ENCODE results near the gene MYO7B. TPM values are rescaled to one million over a fixed set of nuclear protein-coding genes. Genes with fewer than 3 reads are reported as not detected.
A peak's percentile ranks its signal among the peaks of the same experiment; 100 is the strongest.

MYO7B gene
- total RNA-seq, 4 donors from 2014 or later: 0.30 to 0.78 TPM; not detected in 2

DNA sequence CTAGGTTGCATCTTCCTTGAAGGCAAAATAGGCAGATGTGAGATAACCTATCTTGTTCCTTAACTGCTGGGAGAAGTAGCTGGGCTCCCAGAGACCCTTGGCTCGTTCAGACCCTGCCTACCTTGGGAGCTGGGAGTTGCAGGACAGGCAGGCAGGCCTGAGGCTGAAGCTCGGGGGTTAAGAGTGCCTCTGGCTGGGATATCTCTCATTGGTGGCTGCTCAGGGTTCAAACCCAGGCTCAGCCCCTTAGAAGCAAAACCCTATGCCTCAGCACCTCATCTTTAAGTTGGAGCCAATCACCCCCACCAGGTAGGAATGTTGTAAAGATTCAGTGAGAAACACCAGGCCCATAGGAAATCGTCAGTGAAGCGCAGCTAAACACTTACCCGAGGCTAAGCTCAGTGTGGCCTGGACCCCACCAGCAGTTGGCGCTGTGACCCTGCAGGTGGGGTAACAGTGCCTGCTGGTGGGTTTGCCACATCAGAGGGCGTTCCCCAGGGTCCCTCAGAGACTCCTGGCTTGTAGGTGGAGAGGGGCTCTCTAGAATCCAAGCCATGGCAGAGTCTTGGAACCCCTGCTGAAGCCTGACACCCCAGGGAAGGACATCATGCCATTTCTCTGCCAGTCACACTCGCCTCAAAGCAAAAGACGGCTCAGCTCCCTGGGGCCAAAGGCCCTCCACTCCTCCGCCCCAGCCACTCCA is 55.9 kb downstream of the MYO7B start:
- WGBS, 2 donors: 41 to 42% methylated on average over 10 of the region's 10 CpGs
- Histone ChIP-seq H3K27me3 (no peaks in the 10 kb centered on the region), H3K36me3 (no peaks in the 10 kb centered on the region), H3K4me3 (no peak overlapping the region), H3K27ac (no peak overlapping the region), H3K9me3 (no peaks in the 10 kb centered on the region), H3K4me1 (peaks cover 0 to 6% (median 0%) of the 10 kb centered on the region in 4 donors)
- TF ChIP-seq, protein P1, sequence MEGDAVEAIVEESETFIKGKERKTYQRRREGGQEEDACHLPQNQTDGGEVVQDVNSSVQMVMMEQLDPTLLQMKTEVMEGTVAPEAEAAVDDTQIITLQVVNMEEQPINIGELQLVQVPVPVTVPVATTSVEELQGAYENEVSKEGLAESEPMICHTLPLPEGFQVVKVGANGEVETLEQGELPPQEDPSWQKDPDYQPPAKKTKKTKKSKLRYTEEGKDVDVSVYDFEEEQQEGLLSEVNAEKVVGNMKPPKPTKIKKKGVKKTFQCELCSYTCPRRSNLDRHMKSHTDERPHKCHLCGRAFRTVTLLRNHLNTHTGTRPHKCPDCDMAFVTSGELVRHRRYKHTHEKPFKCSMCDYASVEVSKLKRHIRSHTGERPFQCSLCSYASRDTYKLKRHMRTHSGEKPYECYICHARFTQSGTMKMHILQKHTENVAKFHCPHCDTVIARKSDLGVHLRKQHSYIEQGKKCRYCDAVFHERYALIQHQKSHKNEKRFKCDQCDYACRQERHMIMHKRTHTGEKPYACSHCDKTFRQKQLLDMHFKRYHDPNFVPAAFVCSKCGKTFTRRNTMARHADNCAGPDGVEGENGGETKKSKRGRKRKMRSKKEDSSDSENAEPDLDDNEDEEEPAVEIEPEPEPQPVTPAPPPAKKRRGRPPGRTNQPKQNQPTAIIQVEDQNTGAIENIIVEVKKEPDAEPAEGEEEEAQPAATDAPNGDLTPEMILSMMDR (IDR thresholded peaks at IDR 0.05): peak; percentile 71 to 91 (median 88)
- TF ChIP-seq POLR2A (IDR thresholded peaks at IDR 0.05): no peak
- peak in 1 of 2 donors; percentile 32 for DNase-seq (ENCODE audit: low spot score in 2 of 2)

DNA sequence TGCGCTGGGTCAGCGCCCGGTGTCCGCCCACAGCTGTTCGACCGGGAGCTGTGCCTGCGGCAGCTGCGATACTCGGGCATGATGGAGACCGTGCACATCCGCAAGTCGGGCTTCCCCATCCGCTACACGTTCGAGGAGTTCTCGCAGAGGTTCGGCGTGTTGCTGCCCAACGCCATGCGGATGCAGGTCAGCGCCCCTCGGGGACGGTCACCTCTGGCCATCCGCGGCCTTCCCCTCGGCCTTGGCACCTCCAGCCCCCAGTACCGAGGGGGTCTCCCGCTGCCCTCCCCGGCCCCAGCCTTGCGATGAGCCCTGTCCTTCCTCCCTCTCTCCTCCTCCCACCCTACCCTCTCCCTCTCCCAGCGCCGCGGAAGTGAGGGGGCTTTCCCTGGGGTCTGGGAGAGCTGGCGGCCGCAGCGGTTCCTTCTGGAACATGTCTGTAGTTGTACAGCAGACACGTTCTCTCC is 57.3 kb downstream of the MYO7B start:
- TF ChIP-seq POLR2A (IDR thresholded peaks at IDR 0.05) (no peak), EP300 (IDR thresholded peaks at IDR 0.05) (no peak)
- TF ChIP-seq, protein P1 (IDR thresholded peaks at IDR 0.05): no peak
- peaks cover 0 to 6% (median 0%) of the 10 kb centered on the region in 4 donors for H3K4me1 ChIP-seq
- no peak overlapping the region for H3K27ac ChIP-seq
- WGBS, 2 donors: 91 to 93% methylated on average over 37 of the region's 37 CpGs
- DNase-seq (ENCODE audit: low spot score in 2 of 2): no peak
- no peak overlapping the region for H3K4me3 ChIP-seq
- no peaks in the 10 kb centered on the region for H3K9me3 ChIP-seq
- no peaks in the 10 kb centered on the region for H3K27me3 ChIP-seq
- H3K36me3 ChIP-seq: no peaks in the 10 kb centered on the region

DNA sequence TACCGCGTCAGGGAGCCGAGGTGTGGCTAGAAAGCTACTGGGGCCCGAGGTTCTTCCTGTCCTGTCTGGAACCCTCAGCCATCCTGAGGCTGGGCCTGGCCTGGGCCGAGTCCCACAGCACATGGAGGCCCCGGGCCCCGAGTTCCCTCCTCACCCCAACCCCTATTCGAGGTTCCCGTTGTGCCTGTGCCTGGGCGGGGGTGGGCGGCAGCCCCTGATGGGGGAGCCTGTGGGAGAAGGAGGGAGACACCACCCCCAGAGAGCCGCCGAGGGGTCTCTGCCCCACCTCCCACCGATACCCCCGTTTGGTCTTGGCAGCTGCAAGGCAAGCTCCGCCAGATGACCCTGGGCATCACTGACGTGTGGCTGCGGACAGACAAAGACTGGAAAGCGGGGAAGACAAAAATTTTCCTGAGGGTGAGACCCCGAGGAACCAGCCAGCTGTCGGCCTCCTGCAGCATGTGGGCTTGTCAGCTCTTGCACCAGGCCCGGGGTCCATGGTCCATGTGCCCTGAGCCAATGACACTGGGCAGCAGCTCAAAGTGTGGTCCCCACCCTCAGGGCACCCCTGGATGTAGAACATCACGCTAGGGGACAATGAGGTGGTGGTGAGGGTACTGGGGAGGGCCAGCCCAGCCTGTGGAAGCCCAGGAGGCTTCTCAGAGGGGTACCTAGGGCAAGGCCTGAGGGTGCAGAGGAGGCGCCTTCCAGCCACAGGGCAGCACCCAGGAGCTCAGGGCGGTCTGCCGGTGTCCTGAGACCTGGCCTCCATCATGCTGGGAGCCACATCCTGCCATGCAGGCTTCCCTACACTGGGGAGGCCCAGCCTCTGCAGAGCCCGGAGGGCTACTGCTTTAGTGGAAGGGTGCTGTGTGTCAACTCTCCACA is 58.0 kb downstream of the MYO7B start:
- Histone ChIP-seq H3K4me3 (no peak overlapping the region), H3K27ac (no peak overlapping the region), H3K9me3 (no peaks in the 10 kb centered on the region), H3K4me1 (peaks cover 0 to 6% (median 0%) of the 10 kb centered on the region in 4 donors), H3K36me3 (no peaks in the 10 kb centered on the region), H3K27me3 (no peaks in the 10 kb centered on the region)
- TF ChIP-seq POLR2A (IDR thresholded peaks at IDR 0.05) (no peak), EP300 (IDR thresholded peaks at IDR 0.05) (no peak)
- TF ChIP-seq, protein P1 (IDR thresholded peaks at IDR 0.05): no peak
- 80 to 91% methylated on average over 20 to 27 of the region's 27 CpGs for WGBS, 2 donors
- no peak for DNase-seq (ENCODE audit: low spot score in 2 of 2)

DNA sequence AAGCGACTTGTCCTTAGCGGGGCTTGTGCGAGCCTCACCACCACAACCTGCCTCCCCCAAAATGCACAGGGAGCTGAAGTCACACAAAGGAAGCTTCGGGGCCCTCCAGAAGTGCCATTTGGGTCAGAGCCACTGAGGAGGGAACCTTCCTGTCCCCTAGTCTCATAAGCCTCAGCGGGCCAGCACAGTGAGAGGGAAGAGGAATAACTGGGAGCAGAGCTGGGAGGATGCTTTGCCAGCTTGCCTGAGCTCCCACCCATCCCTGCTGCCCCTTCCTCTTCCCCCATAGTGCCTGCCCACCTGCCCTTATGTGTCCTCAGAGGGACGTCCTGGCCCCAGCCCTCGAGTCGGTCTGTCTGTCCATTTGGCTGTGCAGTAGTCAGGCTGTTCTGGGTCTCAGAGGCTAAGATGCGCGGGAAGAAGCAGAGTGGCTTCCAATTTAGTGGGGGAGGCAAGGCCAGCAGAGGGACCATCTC is 58.7 kb downstream of the MYO7B start:
- TF ChIP-seq POLR2A (IDR thresholded peaks at IDR 0.05) (no peak), EP300 (IDR thresholded peaks at IDR 0.05) (no peak)
- TF ChIP-seq, protein P1 (IDR thresholded peaks at IDR 0.05): no peak
- Histone ChIP-seq H3K36me3 (no peaks in the 10 kb centered on the region), H3K4me1 (peaks cover 0 to 6% (median 0%) of the 10 kb centered on the region in 4 donors), H3K27me3 (no peaks in the 10 kb centered on the region), H3K27ac (no peak overlapping the region), H3K9me3 (no peaks in the 10 kb centered on the region), H3K4me3 (no peak overlapping the region)
- 79 to 85% methylated on average over 8 to 10 of the region's 10 CpGs for WGBS, 2 donors
- DNase-seq (ENCODE audit: low spot score in 2 of 2): no peak

Measured in tibial nerve (tissue), 4 donors.